Prostate gland (tissue), 2 donors: Measurements from ENCODE around the gene RAB6A. TPM values are rescaled to one million over a fixed set of nuclear protein-coding genes. Genes with fewer than 3 reads are reported as not detected.

ENCODE experiments used
- DNase-seq: peaks from one replicate; pipeline ENCODE4 v3.0.0-alpha.2; 2019; ENCODE audit warnings: low spot score
- H3K27ac ChIP-seq, 2 donors: fragments of 200-600 bp; sonication (generic); 2 replicates each; pipeline ENCODE4 v1.5.1; 2017 to 2019
- H3K27me3 ChIP-seq: fragments of 200-600 bp; sonication (generic); replicated peaks from 2 replicates; pipeline ENCODE4 v1.5.1; 2019; ENCODE audit not compliant: insufficient read depth
- H3K36me3 ChIP-seq, 2 donors: fragments of 200-600 bp; sonication (generic); 1 replicate in 1 of 2; 2 replicates in 1 of 2; pipeline versions ENCODE4 v1.5.1 to v1.8.1; 2017 to 2019
- H3K4me1 ChIP-seq: fragments of 200-600 bp; sonication (generic); replicated peaks from 2 replicates; pipeline ENCODE4 v1.5.1; 2019
- H3K4me3 ChIP-seq, 2 donors: fragments of 200-600 bp; sonication (generic); 2 replicates each; pipeline ENCODE4 v1.5.1; 2017 to 2019
- H3K9me3 ChIP-seq: fragments of 200-600 bp; sonication (generic); 2 replicates; pipeline ENCODE4 v1.5.1; 2017
- POLR2A ChIP-seq: fragments of 450-650 bp; IDR thresholded peaks from one replicate; pipeline ENCODE4 v1.6.1; 2016; ENCODE audit warnings: antibody characterized with exemption, mild to moderate bottlenecking
- POLR2AphosphoS5 ChIP-seq: sonication (generic); formaldehyde crosslinking; IDR thresholded peaks from one replicate; pipeline ENCODE4 v1.6.1; 2017; ENCODE audit warnings: antibody characterized with exemption
- WGBS: methylation state at CpG from one replicate; pipeline ENCODE4 v1.1.5; 2018; 5-methylcytosine and 5-hydroxymethylcytosine counted together
- intact Hi-C: fragments of 100-400 bp; cut with DNase I; formaldehyde crosslinking; loops from one replicate; pipeline ENCODE4 v1.14.2; 2022
- total RNA-seq, 2 donors: library from RNA; depleted of rRNA; stranded (reverse); fragments of >200 nt; gene quantifications; one replicate each; pipeline ENCODE4 v1.1.0, GENCODE V29; 2016
- TF ChIP-seq, protein P1 (sequence below), 4 experiments: fragments of 200-600 bp in 2 of 4; fragments of 450-650 bp in 2 of 4; sonication (generic) in 2 of 4; IDR thresholded peaks; 1 replicate in 3 of 4; 2 replicates in 1 of 4; pipeline ENCODE4 v1.5.1; 2016 to 2019; ENCODE audit warnings: antibody characterized with exemption in 4 of 4, mild to moderate bottlenecking in 2 of 4, moderate library complexity in 2 of 4

The RAB6A gene
- total RNA-seq, 2 donors from 2014 or later, result 152 to 200 TPM

DNA sequence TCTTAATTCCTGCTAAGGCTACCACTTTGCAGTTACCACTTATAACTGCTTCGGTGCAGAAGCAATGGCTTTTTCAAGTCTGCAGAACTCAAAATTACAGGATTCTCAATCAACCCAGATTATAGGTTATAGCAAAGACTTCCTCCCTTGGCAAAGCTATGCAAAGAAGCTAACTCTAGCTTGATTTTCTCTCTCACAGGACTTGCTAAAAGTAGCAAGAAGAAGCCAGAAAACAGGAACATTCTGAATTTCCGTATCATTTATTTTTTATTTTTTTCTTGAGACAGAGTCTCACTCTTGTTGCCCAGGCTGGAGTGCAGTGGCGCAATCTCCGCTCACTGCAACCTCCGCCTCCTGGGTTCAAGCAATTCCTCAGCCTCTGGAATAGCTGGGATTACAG lies 125.2 kb downstream of the RAB6A start:
- Histone ChIP-seq H3K4me3 (no peak overlapping the region), H3K36me3 (no peaks in the 10 kb centered on the region), H3K9me3 (no peaks in the 10 kb centered on the region), H3K27ac (no peak overlapping the region), H3K27me3 (no peaks in the 10 kb centered on the region), H3K4me1 (no peaks in the 10 kb centered on the region)
- TF ChIP-seq POLR2AphosphoS5 (no peak), POLR2A (no peak)
- TF ChIP-seq, protein P1, sequence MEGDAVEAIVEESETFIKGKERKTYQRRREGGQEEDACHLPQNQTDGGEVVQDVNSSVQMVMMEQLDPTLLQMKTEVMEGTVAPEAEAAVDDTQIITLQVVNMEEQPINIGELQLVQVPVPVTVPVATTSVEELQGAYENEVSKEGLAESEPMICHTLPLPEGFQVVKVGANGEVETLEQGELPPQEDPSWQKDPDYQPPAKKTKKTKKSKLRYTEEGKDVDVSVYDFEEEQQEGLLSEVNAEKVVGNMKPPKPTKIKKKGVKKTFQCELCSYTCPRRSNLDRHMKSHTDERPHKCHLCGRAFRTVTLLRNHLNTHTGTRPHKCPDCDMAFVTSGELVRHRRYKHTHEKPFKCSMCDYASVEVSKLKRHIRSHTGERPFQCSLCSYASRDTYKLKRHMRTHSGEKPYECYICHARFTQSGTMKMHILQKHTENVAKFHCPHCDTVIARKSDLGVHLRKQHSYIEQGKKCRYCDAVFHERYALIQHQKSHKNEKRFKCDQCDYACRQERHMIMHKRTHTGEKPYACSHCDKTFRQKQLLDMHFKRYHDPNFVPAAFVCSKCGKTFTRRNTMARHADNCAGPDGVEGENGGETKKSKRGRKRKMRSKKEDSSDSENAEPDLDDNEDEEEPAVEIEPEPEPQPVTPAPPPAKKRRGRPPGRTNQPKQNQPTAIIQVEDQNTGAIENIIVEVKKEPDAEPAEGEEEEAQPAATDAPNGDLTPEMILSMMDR (IDR thresholded peaks at IDR 0.05), result no peak
- no peak for DNase-seq
- 91% methylated on average over 5 of the region's 5 CpGs for WGBS
- intact Hi-C loops, result no loop called here

GRCh38 chr11:73633999-73634398 lies 126.9 kb downstream of the RAB6A start:
- Histone ChIP-seq H3K4me3 (no peak overlapping the region), H3K9me3 (no peaks in the 10 kb centered on the region), H3K27ac (no peak overlapping the region), H3K27me3 (no peaks in the 10 kb centered on the region), H3K36me3 (no peaks in the 10 kb centered on the region), H3K4me1 (no peaks in the 10 kb centered on the region)
- intact Hi-C loops, result no loop called here
- 96% methylated on average over 2 of the region's 2 CpGs for WGBS
- no peak for DNase-seq
- TF ChIP-seq POLR2A (no peak), POLR2AphosphoS5 (no peak)
- TF ChIP-seq, protein P1 (IDR thresholded peaks at IDR 0.05), result no peak

DNA sequence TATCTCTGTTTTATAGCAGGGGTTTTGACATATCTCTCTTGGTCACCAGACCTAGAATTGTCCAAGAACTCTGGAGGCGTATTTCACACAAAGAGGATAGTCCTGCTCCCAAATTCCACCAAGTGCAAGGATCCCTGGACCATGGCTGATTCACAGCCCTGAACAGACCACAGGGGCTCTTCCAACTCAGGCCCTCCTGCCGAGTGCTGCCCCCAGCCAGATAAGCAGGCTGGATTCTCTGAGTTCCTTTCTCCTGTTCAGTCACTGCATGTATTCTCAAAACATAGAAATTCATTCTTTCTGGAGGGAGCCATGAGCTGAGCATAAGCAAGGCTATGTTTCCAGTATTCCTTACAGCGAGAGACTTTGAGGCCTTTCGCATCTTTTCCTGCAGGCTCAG lies 127.9 kb downstream of the RAB6A start:
- WGBS, result 97% methylated on average over 4 of the region's 4 CpGs
- intact Hi-C loops, result no loop called here
- TF ChIP-seq, protein P1 (IDR thresholded peaks at IDR 0.05), result no peak
- TF ChIP-seq POLR2AphosphoS5, result no peak

DNA sequence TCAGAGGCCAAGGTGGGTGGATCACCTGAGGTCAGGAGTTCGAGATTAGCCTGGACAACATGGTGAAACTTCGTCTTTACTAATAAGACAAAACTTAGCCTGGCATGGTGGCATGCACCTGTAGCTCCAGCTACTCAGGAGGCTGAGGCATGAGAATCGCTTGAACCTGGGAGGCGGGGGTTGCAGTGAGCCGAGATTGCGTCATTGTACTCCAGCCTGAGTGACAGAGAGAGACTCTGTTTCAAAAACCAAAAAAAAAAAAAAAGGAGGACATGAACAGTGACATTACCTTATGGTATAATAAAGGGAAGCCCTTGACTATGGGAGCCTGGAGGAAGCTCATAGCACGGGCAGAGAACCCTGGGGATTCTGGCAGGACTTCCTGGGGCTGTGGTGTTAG lies 131.0 kb downstream of the RAB6A start:
- Histone ChIP-seq H3K9me3 (no peaks in the 10 kb centered on the region), H3K27me3 (no peaks in the 10 kb centered on the region), H3K4me3 (no peak overlapping the region), H3K36me3 (no peaks in the 10 kb centered on the region), H3K27ac (no peak overlapping the region), H3K4me1 (no peaks in the 10 kb centered on the region)
- DNase-seq, result no peak
- TF ChIP-seq POLR2A, result no peak
- TF ChIP-seq POLR2AphosphoS5, result no peak
- TF ChIP-seq, protein P1 (IDR thresholded peaks at IDR 0.05), result no peak
- intact Hi-C loops, result loop anchor here (10.0 kb wide), 1 partner anchor 225 kb away; no protein-coding TSS in a partner anchor
- 79% methylated on average over 7 of the region's 7 CpGs for WGBS

More for the DNA sequence above, 127.9 kb downstream of the RAB6A start:
- Histone ChIP-seq H3K9me3 (no peaks in the 10 kb centered on the region), H3K4me3 (no peak overlapping the region), H3K27me3 (no peaks in the 10 kb centered on the region), H3K27ac (no peak overlapping the region), H3K4me1 (no peaks in the 10 kb centered on the region), H3K36me3 (no peaks in the 10 kb centered on the region)
- DNase-seq, result no peak

DNA sequence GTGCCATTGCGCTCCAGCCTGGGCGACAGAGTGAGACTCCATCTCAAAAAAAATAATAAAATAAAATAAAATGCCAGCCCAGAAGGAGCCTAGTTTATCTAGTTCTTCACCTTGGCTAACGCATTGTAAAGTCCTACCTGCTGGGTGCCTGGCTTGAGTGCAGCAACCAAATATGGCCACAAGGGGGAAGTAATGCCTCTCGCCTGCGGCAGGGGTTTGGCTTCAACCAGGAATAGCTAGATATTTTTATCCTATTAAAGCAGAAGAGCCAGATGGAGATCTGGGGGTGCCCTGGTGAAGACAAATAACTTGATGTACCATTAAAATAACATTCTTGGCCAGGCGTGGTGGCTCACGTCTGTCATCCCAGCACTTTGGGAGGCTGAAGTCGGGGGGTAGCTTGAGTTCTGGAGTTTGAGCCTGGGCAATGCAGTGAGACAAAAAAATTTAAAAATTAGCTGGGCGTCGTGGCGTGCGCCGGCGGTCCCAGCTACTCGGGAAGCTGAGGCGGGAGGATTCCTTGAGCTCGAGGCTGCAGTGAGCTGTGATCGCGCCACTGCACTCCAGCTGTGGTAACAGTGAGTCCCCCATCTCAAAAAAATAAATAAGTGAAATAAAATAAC lies 135.1 kb downstream of the RAB6A start:
- Histone ChIP-seq H3K27ac (no peak overlapping the region), H3K9me3 (no peaks in the 10 kb centered on the region), H3K27me3 (no peaks in the 10 kb centered on the region), H3K36me3 (no peaks in the 10 kb centered on the region), H3K4me1 (no peaks in the 10 kb centered on the region), H3K4me3 (no peak overlapping the region)
- TF ChIP-seq, protein P1 (IDR thresholded peaks at IDR 0.05), result peak; percentile 66 to 87 (median 83)
- TF ChIP-seq POLR2A (no peak), POLR2AphosphoS5 (peak; percentile 65)
- intact Hi-C loops, result loop anchor here (2.0 to 10.0 kb wide), 2 partner anchors 35 to 221 kb away; no protein-coding TSS in a partner anchor
- WGBS, result 16% methylated on average over 19 of the region's 19 CpGs
- DNase-seq, result peak; percentile 68
